ENCODE measurements around the gene EDEM1. TPM values are rescaled to one million over a fixed set of nuclear protein-coding genes. Genes with fewer than 3 reads are reported as not detected.
A peak's percentile ranks its signal among the peaks of the same experiment; 100 is the strongest.

Gene EDEM1
- total RNA-seq, 3 donors from 2014 or later (not counting 1 experiment from before 2014, with no cell fraction given), result 55.3 to 64.2 (median 59.9) TPM

DNA sequence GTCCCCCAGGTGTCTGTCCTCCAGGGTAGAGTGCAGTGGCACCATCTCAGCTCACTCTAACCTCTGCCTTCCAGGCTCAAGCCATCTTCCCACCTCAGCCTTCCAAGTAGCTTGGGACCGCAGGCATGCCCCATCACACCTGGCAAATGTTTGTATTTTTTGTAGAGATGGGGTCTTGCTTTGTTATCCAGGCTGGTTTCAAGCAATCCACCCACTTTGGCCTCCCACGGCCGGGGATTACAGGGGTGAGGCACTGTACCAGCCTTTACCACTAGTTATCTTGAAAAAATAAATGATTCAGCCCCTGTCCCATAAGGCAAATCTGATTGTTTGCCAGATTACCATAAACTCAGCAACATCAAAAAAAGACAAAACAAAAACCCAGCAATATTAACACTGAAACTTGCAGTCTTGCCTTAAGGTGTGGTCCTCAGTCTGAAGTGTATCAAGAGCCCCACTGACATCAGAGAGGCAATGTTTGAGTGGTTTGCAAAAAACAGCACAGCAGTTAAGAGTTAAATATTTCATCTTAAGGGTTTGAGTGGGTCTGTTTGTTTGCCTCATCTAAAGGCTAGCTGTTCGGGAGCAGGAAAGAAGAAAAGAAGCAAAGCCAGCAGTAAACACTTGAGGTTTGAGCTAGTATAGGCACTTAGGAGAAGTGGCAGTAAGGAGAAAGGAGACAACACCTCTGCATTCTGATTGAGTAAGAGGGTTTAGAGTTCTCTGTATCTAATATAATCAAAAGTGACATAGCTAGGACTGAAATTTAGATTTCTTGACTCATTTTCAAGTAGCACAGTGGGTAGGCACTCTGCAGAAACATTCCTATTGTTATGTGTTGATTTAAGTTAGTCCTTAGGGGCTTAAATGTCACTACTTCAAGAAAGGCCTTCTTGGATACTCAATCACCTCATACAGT is 26.3 kb upstream of the EDEM1 start:
- H3K27me3 Mint-ChIP-seq (ENCODE audit: low read depth in 2 of 2), result no peaks in the 10 kb centered on the region
- ATAC-seq, result no peak

DNA sequence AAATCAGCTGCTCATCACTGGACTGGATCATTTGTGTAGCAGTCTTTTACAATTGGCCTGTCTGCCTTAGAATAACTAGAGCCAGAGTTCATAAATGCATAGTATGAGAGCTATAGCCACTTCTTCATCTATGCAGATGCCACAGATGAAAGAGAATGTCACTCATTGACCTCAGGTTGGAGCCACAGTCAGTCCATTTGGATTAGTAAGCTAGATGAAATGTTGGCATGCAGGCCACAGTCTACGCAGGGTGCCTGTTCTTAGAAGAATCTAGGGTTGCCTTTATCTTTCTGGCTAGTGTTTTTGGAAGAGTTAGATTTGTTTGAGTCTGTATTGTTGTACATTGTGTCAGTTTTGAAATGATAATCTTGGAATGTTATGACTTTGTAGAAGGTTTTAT is 25.4 kb upstream of the EDEM1 start:
- no peak for DNase-seq
- no peaks in the 10 kb centered on the region for H3K36me3 Mint-ChIP-seq
- H3K4me3 Mint-ChIP-seq, result no peak overlapping the region
- H3K4me1 Mint-ChIP-seq, result peaks cover 66 to 70% of the 10 kb centered on the region in 2 donors
- intact Hi-C loops (cut with micrococcal nuclease), result no loop called here
- 95% methylated on average over 1 of the region's 1 CpG for WGBS (ENCODE audit: insufficient coverage)
- H3K36me3 ChIP-seq (ENCODE audit: control insufficient read depth, insufficient read depth, low read length), result no peaks in the 10 kb centered on the region
- H3K27me3 Mint-ChIP-seq (ENCODE audit: low read depth in 2 of 2), result no peaks in the 10 kb centered on the region
- H3K9me3 ChIP-seq (ENCODE audit: control insufficient read depth, insufficient read depth, low read length), result no peaks in the 10 kb centered on the region
- H3K4me1 ChIP-seq (ENCODE audit: control insufficient read depth, insufficient read depth, low read length), result no peaks in the 10 kb centered on the region
- H3K9me3 Mint-ChIP-seq, result no peaks in the 10 kb centered on the region
- peak overlapping the region; percentile 15 to 37 for H3K27ac Mint-ChIP-seq
- H3K4me3 ChIP-seq (ENCODE audit: low read length), result no peak overlapping the region
- H3K27me3 ChIP-seq (ENCODE audit: control insufficient read depth, insufficient read depth, low read length), result no peaks in the 10 kb centered on the region
- TF ChIP-seq, protein P1, sequence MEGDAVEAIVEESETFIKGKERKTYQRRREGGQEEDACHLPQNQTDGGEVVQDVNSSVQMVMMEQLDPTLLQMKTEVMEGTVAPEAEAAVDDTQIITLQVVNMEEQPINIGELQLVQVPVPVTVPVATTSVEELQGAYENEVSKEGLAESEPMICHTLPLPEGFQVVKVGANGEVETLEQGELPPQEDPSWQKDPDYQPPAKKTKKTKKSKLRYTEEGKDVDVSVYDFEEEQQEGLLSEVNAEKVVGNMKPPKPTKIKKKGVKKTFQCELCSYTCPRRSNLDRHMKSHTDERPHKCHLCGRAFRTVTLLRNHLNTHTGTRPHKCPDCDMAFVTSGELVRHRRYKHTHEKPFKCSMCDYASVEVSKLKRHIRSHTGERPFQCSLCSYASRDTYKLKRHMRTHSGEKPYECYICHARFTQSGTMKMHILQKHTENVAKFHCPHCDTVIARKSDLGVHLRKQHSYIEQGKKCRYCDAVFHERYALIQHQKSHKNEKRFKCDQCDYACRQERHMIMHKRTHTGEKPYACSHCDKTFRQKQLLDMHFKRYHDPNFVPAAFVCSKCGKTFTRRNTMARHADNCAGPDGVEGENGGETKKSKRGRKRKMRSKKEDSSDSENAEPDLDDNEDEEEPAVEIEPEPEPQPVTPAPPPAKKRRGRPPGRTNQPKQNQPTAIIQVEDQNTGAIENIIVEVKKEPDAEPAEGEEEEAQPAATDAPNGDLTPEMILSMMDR (IDR thresholded peaks at IDR 0.05), result no peak
- ATAC-seq, result no peak
- H3K27ac ChIP-seq (ENCODE audit: low read length), result no peak overlapping the region

More for the DNA sequence above, 26.3 kb upstream of the EDEM1 start:
- H3K27ac Mint-ChIP-seq, result peak overlapping the region; percentile 14 to 37
- Histone ChIP-seq H3K27ac (ENCODE audit: low read length) (no peak overlapping the region), H3K4me3 (ENCODE audit: low read length) (no peak overlapping the region), H3K9me3 (ENCODE audit: control insufficient read depth, insufficient read depth, low read length) (no peaks in the 10 kb centered on the region), H3K27me3 (ENCODE audit: control insufficient read depth, insufficient read depth, low read length) (no peaks in the 10 kb centered on the region), H3K4me1 (ENCODE audit: control insufficient read depth, insufficient read depth, low read length) (no peaks in the 10 kb centered on the region), H3K36me3 (ENCODE audit: control insufficient read depth, insufficient read depth, low read length) (no peaks in the 10 kb centered on the region)
- intact Hi-C loops (cut with micrococcal nuclease), result no loop called here
- peaks cover 66 to 71% of the 10 kb centered on the region in 2 donors for H3K4me1 Mint-ChIP-seq
- H3K36me3 Mint-ChIP-seq, result no peaks in the 10 kb centered on the region
- H3K4me3 Mint-ChIP-seq, result no peak overlapping the region
- TF ChIP-seq, protein P1 (IDR thresholded peaks at IDR 0.05), result no peak
- H3K9me3 Mint-ChIP-seq, result no peaks in the 10 kb centered on the region
- no peak for DNase-seq
- WGBS (ENCODE audit: insufficient coverage), result 85% methylated on average over 3 of the region's 4 CpGs

DNA sequence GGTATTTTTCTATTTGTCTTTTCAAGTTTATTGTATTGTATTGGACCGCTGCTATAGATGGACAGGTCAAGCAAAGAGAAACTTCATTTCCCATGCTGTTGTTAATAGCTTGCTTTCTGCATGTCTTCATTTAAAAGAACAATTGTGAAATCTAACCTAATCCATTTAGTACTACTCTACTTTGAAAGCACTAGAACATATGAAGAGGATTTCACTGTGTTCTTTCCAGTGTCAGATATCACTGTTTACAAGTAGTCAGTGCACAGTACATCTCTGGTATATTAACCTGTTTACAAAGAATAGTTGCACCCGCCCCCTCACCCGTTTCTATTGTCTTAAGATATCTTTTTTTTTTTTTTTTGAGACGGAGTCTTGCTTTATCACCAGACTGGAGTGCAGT is 21.8 kb upstream of the EDEM1 start:
- TF ChIP-seq, protein P1 (IDR thresholded peaks at IDR 0.05), result no peak
- 95% methylated on average over 4 of the region's 4 CpGs for WGBS (ENCODE audit: insufficient coverage)
- Mint-ChIP-seq H3K9me3 (no peaks in the 10 kb centered on the region), H3K36me3 (no peaks in the 10 kb centered on the region), H3K27me3 (ENCODE audit: low read depth in 2 of 2) (no peaks in the 10 kb centered on the region), H3K4me3 (no peak overlapping the region), H3K27ac (peak overlapping the region in 1 of 2 donors; percentile 18), H3K4me1 (peaks cover 60 to 64% of the 10 kb centered on the region in 2 donors)
- no peak for DNase-seq
- H3K27me3 ChIP-seq (ENCODE audit: control insufficient read depth, insufficient read depth, low read length), result no peaks in the 10 kb centered on the region
- H3K9me3 ChIP-seq (ENCODE audit: control insufficient read depth, insufficient read depth, low read length), result no peaks in the 10 kb centered on the region
- no peaks in the 10 kb centered on the region for H3K4me1 ChIP-seq (ENCODE audit: control insufficient read depth, insufficient read depth, low read length)
- peaks cover 4% of the 10 kb centered on the region for H3K36me3 ChIP-seq (ENCODE audit: control insufficient read depth, insufficient read depth, low read length)
- no peak overlapping the region for H3K4me3 ChIP-seq (ENCODE audit: low read length)
- intact Hi-C loops (cut with micrococcal nuclease), result no loop called here
- no peak overlapping the region for H3K27ac ChIP-seq (ENCODE audit: low read length)
- ATAC-seq, result no peak
